OCI-LY1 (cell line): ENCODE data around the gene SYT1.

Source experiments
- H2AFZ ChIP-seq: fragments of 200-600 bp; sonication (generic), shearing (Covaris generic); 2 replicates; pipeline ENCODE4 v1.6.0; 2014; ENCODE audit warnings: antibody characterized with exemption, mild to moderate bottlenecking, low read length
- H3F3A ChIP-seq: fragments of 200-600 bp; sonication (generic), shearing (Covaris generic); 2 replicates; pipeline ENCODE4 v1.6.0; 2014; ENCODE audit warnings: mild to moderate bottlenecking, antibody characterized with exemption, low read length, moderate library complexity; ENCODE audit not compliant: insufficient read depth
- H3K27ac ChIP-seq: fragments of 200-600 bp; sonication (generic); 2 replicates; pipeline ENCODE4 v1.5.1; 2014; ENCODE audit warnings: low read length, mixed run types, mild to moderate bottlenecking, low read depth; ENCODE audit not compliant: poor library complexity, severe bottlenecking
- H3K27me3 ChIP-seq: fragments of 200-600 bp; sonication (generic); 2 replicates; pipeline ENCODE4 v1.6.0; 2014; ENCODE audit warnings: antibody characterized with exemption, mild to moderate bottlenecking, low read length, moderate library complexity; ENCODE audit not compliant: insufficient read depth
- H3K36me3 ChIP-seq: fragments of 200-600 bp; sonication (generic); 2 replicates; pipeline ENCODE4 v1.6.1; 2014; ENCODE audit warnings: mild to moderate bottlenecking, antibody characterized with exemption, low read length, moderate library complexity, mixed read lengths; ENCODE audit not compliant: insufficient read depth
- H3K4me1 ChIP-seq: fragments of 200-600 bp; sonication (generic); 2 replicates; pipeline ENCODE4 v1.5.1; 2014; ENCODE audit warnings: mild to moderate bottlenecking, low read length, moderate library complexity; ENCODE audit not compliant: insufficient read depth, severe bottlenecking
- H3K4me2 ChIP-seq: fragments of 200-600 bp; sonication (generic), shearing (Covaris generic); 2 replicates; pipeline ENCODE4 v1.6.1; 2014; ENCODE audit warnings: low read length
- H3K4me3 ChIP-seq: fragments of 200-600 bp; sonication (generic); 2 replicates; pipeline ENCODE4 v1.5.1; 2014; ENCODE audit warnings: low read length, low read depth, mild to moderate bottlenecking, mixed read lengths; ENCODE audit not compliant: poor library complexity, severe bottlenecking
- H3K79me2 ChIP-seq: fragments of 200-600 bp; shearing (Covaris generic); 2 replicates; pipeline ENCODE4 v1.6.1; 2016; ENCODE audit warnings: mixed run types, low read length, mixed read lengths; ENCODE audit not compliant: insufficient read depth
- H3K9ac ChIP-seq: fragments of 200-600 bp; sonication (generic), shearing (Covaris generic); 2 replicates; pipeline ENCODE4 v1.6.1; 2014; ENCODE audit warnings: mild to moderate bottlenecking, low read length, mixed read lengths
- H3K9me2 ChIP-seq: fragments of 200-600 bp; sonication (generic), shearing (Covaris generic); 2 replicates; pipeline ENCODE4 v1.6.1; 2014; ENCODE audit warnings: low read depth, mild to moderate bottlenecking, low read length, mixed read lengths
- H3K9me3 ChIP-seq: fragments of 200-600 bp; shearing (Covaris generic); 2 replicates; pipeline ENCODE4 v1.6.1; 2014; ENCODE audit warnings: low read length, mixed read lengths
- H4K20me1 ChIP-seq: fragments of 200-600 bp; sonication (generic), shearing (Covaris generic); 2 replicates; pipeline ENCODE4 v1.6.0; 2016; ENCODE audit warnings: mild to moderate bottlenecking, low read length; ENCODE audit not compliant: insufficient read depth
- CTCF ChIP-seq: fragments of 200-600 bp; sonication (generic), shearing (Covaris generic); IDR thresholded peaks from 2 replicates; pipeline ENCODE4 v1.5.1; 2017; ENCODE audit warnings: mild to moderate bottlenecking, antibody characterized with exemption, low read length, moderate library complexity, mixed read lengths
- EZH2 ChIP-seq: fragments of 200-600 bp; sonication (generic), shearing (Covaris generic); IDR thresholded peaks from 2 replicates; pipeline ENCODE4 v1.8.0; 2017; ENCODE audit warnings: borderline replicate concordance, mixed run types, mild to moderate bottlenecking, antibody characterized with exemption, low read length, moderate library complexity, mixed read lengths

SYT1 gene

GRCh38 chr12:78951803-78952551 lies 87.4 kb downstream of the SYT1 start:
- H3K79me2 ChIP-seq: no peaks in the 10 kb centered on the region
- no peak overlapping the region for H3K4me2 ChIP-seq
- H3K27ac ChIP-seq: no peak overlapping the region
- H3K9ac ChIP-seq: no peak overlapping the region
- H3K27me3 ChIP-seq: no peaks in the 10 kb centered on the region
- no peaks in the 10 kb centered on the region for H3K9me2 ChIP-seq
- H3K4me1 ChIP-seq: no peaks in the 10 kb centered on the region
- no peaks in the 10 kb centered on the region for H3K9me3 ChIP-seq
- H2AFZ ChIP-seq: no peak overlapping the region
- H3K36me3 ChIP-seq: no peaks in the 10 kb centered on the region
- H4K20me1 ChIP-seq: no peaks in the 10 kb centered on the region
- no peaks in the 10 kb centered on the region for H3F3A ChIP-seq
- no peak overlapping the region for H3K4me3 ChIP-seq
- TF ChIP-seq CTCF (no peak), EZH2 (no peak)

GRCh38 chr12:78952552-78952929 lies 88.0 kb downstream of the SYT1 start:
- Histone ChIP-seq H3K27me3 (no peaks in the 10 kb centered on the region), H4K20me1 (no peaks in the 10 kb centered on the region), H3F3A (no peaks in the 10 kb centered on the region), H3K27ac (no peak overlapping the region), H3K9me2 (no peaks in the 10 kb centered on the region), H2AFZ (no peak overlapping the region), H3K4me2 (no peak overlapping the region), H3K4me3 (no peak overlapping the region), H3K79me2 (no peaks in the 10 kb centered on the region), H3K36me3 (no peaks in the 10 kb centered on the region), H3K9ac (no peak overlapping the region), H3K9me3 (no peaks in the 10 kb centered on the region), H3K4me1 (no peaks in the 10 kb centered on the region)
- TF ChIP-seq CTCF: no peak
- TF ChIP-seq EZH2: no peak

GRCh38 chr12:78958941-78959340 lies 94.4 kb downstream of the SYT1 start:
- Histone ChIP-seq H3F3A (no peaks in the 10 kb centered on the region), H3K9me3 (no peaks in the 10 kb centered on the region), H4K20me1 (no peaks in the 10 kb centered on the region), H3K9me2 (no peaks in the 10 kb centered on the region), H3K79me2 (no peaks in the 10 kb centered on the region), H3K4me3 (no peak overlapping the region), H3K4me1 (no peaks in the 10 kb centered on the region), H2AFZ (no peak overlapping the region), H3K27ac (no peak overlapping the region), H3K9ac (no peak overlapping the region), H3K36me3 (no peaks in the 10 kb centered on the region), H3K27me3 (no peaks in the 10 kb centered on the region), H3K4me2 (no peak overlapping the region)
- TF ChIP-seq EZH2 (no peak), CTCF (no peak)
